Transverse colon (tissue), 4 donors: ENCODE results near the gene AKIRIN1. TPM values are rescaled to one million over a fixed set of nuclear protein-coding genes. Genes with fewer than 3 reads are reported as not detected.
"Not testable (repeated sequence)": the region's sequence is repeated elsewhere in the genome, so short reads cannot be mapped to it uniquely, and the experiment has no call there.

ENCODE experiments used
- DNase-seq: peaks from one replicate; pipeline ENCODE4 v3.0.0-alpha.2; 2019
- H3K27ac ChIP-seq, 4 donors: fragments of 200-600 bp; sonication (generic); 2 replicates each; pipeline ENCODE4 v1.5.1; 2016 to 2018; ENCODE audit warnings: inconsistent platforms in 4 of 4
- H3K27me3 ChIP-seq: fragments of 200-600 bp; sonication (generic); 2 replicates; pipeline ENCODE4 v1.5.1; 2017; ENCODE audit warnings: inconsistent platforms
- H3K36me3 ChIP-seq, 4 donors: fragments of 200-600 bp; sonication (generic); 2 replicates each; pipeline ENCODE4 v1.5.1; 2017 to 2019; ENCODE audit warnings: inconsistent platforms in 4 of 4
- H3K4me1 ChIP-seq, 4 donors: fragments of 200-600 bp; sonication (generic); 2 replicates each; pipeline ENCODE4 v1.5.1; 2017 to 2020; ENCODE audit warnings: inconsistent platforms in 4 of 4
- H3K4me3 ChIP-seq, 4 donors: fragments of 200-600 bp; sonication (generic); 1 replicate in 1 of 4; 2 replicates in 3 of 4; pipeline versions ENCODE4 v1.5.1 to v1.6.1; 2017 to 2019; ENCODE audit warnings: inconsistent platforms in 4 of 4
- H3K9me3 ChIP-seq, 2 donors: fragments of 200-600 bp; sonication (generic); 2 replicates each; pipeline ENCODE4 v1.5.1; 2017 to 2019; ENCODE audit warnings: inconsistent platforms in 2 of 2
- EP300 ChIP-seq: sonication (generic); formaldehyde crosslinking; IDR thresholded peaks from one replicate; pipeline ENCODE4 v1.6.1; 2017; ENCODE audit warnings: antibody characterized with exemption, low read depth
- POLR2A ChIP-seq: fragments of 450-650 bp; IDR thresholded peaks from one replicate; pipeline ENCODE4 v1.6.1; 2016; ENCODE audit warnings: antibody characterized with exemption, mild to moderate bottlenecking, moderate library complexity
- POLR2AphosphoS5 ChIP-seq, 3 donors: sonication (generic); formaldehyde crosslinking; IDR thresholded peaks; one replicate each; pipeline ENCODE4 v1.6.1; 2016; ENCODE audit warnings: antibody characterized with exemption in 3 of 3
- whole genome bisulfite sequencing, 2 donors: methylation state at CpG; one replicate each; pipeline ENCODE4 v1.1.5; 2018; ENCODE audit warnings: low coverage in 1 of 2; 5-methylcytosine and 5-hydroxymethylcytosine counted together
- in situ Hi-C, 4 donors: fragments of 200-750 bp; cut with MboI; loops; one replicate each; pipeline versions ENCODE4 v1.15.0 to v1.15.1; 2017; ENCODE audit warnings: low sequenced_read_pairs in 3 of 4, low pct_ligation_motif_present in 1 of 4, low pct_unique_long_range_greater_than_20kb in 1 of 4
- intact Hi-C: fragments of 100-400 bp; cut with DNase I; formaldehyde crosslinking; loops from one replicate; pipeline ENCODE4 v1.15.1; 2023; ENCODE audit warnings: low total_unique reads
- small RNA-seq, 4 donors: library from RNA; depleted of rRNA; stranded (forward); fragments of <200 nt; gene quantifications; one replicate each; pipeline ENCODE3, GENCODE V24; 2016
- total RNA-seq, 4 donors: library from RNA; depleted of rRNA; stranded (reverse); fragments of >200 nt; gene quantifications; one replicate each; pipeline ENCODE4 v1.1.0, GENCODE V29; 2016
- TF ChIP-seq, protein P1 (sequence below), 5 experiments: fragments of 200-600 bp in 3 of 5; fragments of 450-650 bp in 2 of 5; sonication (generic) in 3 of 5; IDR thresholded peaks; 1 replicate in 2 of 5; 2 replicates in 3 of 5; pipeline ENCODE4 v1.5.1; 2016 to 2017; ENCODE audit warnings: antibody characterized with exemption in 5 of 5, inconsistent platforms in 3 of 5, mild to moderate bottlenecking in 2 of 5, moderate library complexity in 1 of 5

AKIRIN1 gene
- total RNA-seq, 4 donors from 2014 or later, result 38.5 to 70.7 (median 48.3) TPM

DNA sequence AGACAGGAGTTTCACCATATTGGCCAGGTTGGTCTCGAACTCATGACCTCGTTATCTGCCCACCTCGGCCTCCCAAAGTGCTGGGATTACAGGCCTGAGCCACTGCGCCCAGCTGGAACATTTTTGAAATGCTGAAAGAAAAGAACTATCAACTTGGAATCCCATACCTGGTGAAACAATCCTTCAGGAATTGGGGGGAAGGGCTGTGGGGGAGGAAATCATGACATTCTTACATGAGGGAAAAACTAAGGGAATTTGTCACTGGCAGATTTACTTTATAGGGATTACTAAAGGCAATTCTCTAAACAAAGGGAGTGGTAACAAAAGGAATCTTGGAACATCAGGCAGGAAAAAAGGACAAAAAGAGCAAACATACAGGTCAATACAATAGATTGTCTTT, 60.9 kb downstream of the AKIRIN1 start:
- peaks cover 0 to 4% (median 0%) of the 10 kb centered on the region in 4 donors for H3K36me3 ChIP-seq
- DNase-seq, result no peak
- H3K4me3 ChIP-seq, result no peak overlapping the region
- in situ Hi-C loops (loop anchor here in 1 of 4 donors (25.0 kb wide), 1 partner anchor 165 kb away; the partner anchor contains the start of gene GJA9), intact Hi-C loops (no loop called here)
- H3K27me3 ChIP-seq, result no peaks in the 10 kb centered on the region
- 92% methylated on average over 4 of the region's 4 CpGs; no CpG with 5 or more reads in 1 of the 2 donors for WGBS, 2 donors
- no peaks in the 10 kb centered on the region for H3K4me1 ChIP-seq
- no peak overlapping the region for H3K27ac ChIP-seq
- H3K9me3 ChIP-seq, result no peaks in the 10 kb centered on the region
- TF ChIP-seq EP300 (no peak), POLR2A (no peak), POLR2AphosphoS5 (IDR thresholded peaks at IDR 0.05) (no peak)
- TF ChIP-seq, protein P1, sequence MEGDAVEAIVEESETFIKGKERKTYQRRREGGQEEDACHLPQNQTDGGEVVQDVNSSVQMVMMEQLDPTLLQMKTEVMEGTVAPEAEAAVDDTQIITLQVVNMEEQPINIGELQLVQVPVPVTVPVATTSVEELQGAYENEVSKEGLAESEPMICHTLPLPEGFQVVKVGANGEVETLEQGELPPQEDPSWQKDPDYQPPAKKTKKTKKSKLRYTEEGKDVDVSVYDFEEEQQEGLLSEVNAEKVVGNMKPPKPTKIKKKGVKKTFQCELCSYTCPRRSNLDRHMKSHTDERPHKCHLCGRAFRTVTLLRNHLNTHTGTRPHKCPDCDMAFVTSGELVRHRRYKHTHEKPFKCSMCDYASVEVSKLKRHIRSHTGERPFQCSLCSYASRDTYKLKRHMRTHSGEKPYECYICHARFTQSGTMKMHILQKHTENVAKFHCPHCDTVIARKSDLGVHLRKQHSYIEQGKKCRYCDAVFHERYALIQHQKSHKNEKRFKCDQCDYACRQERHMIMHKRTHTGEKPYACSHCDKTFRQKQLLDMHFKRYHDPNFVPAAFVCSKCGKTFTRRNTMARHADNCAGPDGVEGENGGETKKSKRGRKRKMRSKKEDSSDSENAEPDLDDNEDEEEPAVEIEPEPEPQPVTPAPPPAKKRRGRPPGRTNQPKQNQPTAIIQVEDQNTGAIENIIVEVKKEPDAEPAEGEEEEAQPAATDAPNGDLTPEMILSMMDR (IDR thresholded peaks at IDR 0.05), result no peak

DNA sequence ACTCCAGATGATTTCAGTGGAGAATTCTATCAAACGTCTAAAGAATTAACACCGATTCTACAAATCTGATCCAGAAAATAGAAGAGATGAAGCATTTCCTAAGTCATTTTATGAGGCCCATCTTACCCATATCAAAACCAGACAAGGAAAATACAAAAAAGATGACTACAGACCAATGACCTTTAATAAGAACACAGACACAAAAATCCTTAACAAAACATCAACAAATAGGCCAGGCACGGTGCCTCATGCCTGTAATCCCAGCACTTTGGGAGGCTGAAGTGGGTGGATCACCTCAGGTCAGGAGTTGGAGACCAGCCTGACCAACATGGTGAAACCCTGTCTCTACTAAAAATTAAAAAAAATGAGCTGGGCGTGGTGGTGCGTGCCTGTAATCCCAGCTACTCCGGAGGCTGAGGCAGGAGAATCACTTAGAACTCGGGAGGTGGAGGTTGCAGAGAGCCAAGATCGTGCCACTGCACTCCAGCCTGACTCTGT, 64.2 kb downstream of the AKIRIN1 start:
- H3K27ac ChIP-seq, H3K4me3 ChIP-seq, DNase-seq, intact Hi-C loops, H3K36me3 ChIP-seq, H3K9me3 ChIP-seq, H3K4me1 ChIP-seq, H3K27me3 ChIP-seq: not testable (repeated sequence)
- in situ Hi-C loops, result loop anchor here in 1 of 4 donors (25.0 kb wide), 1 partner anchor 168 kb away; the partner anchor contains the start of gene GJA9
- 84 to 92% methylated on average over 3 to 8 of the region's 8 CpGs for WGBS, 2 donors

Small RNA genes lying within 50 kb of the gene (small RNA-seq; reads per million reads assigned to genes)
- gene RF00019, result 0 reads per million in 4 donors

Other genes starting within 250 kb of the AKIRIN1 start
- 10 to 100 TPM in 3 of 4 donors, 1 to 10 TPM in 1; 10.0 to 25.0 (median 21.9) TPM for gene RRAGC, start 131.5 kb upstream of the AKIRIN1 start, total RNA-seq
- 10 to 100 TPM in 2 of 4 donors, 1 to 10 TPM in 2; 2.2 to 24.3 (median 16.2) TPM for gene MYCBP, start 117.9 kb upstream of the AKIRIN1 start, total RNA-seq
- 1 to 10 TPM in 1 of 4 donors, under 1 TPM in 1, not detected in 2; 0.41 to 1.6 TPM for gene GJA9, start 109.7 kb upstream of the AKIRIN1 start, total RNA-seq
- 10 to 100 TPM in 3 of 4 donors, 1 to 10 TPM in 1; 3.7 to 22.5 (median 17.6) TPM for gene RHBDL2, start 49.4 kb upstream of the AKIRIN1 start, total RNA-seq
- 100 to 1,000 TPM in 3 of 4 donors, 10 to 100 TPM in 1; 99.9 to 418 (median 312) TPM for gene NDUFS5, start 35.1 kb downstream of the AKIRIN1 start, total RNA-seq
- gene MACF1, start 213.4 kb downstream of the AKIRIN1 start, total RNA-seq, result 100 to 1,000 TPM; 190 to 300 (median 254) TPM